Panc1 (cell line): ENCODE results near the gene CPSF2.

Experiments
- CTCF ChIP-seq: fragments of 450-650 bp; IDR thresholded peaks from 2 replicates; pipeline ENCODE4 v1.5.1; 2017; ENCODE audit warnings: mild to moderate bottlenecking
- POLR2AphosphoS5 ChIP-seq: IDR thresholded peaks from 2 replicates; pipeline ENCODE4 v1.6.1; 2012; ENCODE audit warnings: mild to moderate bottlenecking, low read depth, low read length, moderate library complexity
- SIN3A ChIP-seq: IDR thresholded peaks from 2 replicates; pipeline ENCODE4 v1.6.1; 2012; ENCODE audit warnings: low read depth, mild to moderate bottlenecking, low read length, moderate library complexity, borderline replicate concordance; ENCODE audit not compliant: insufficient read depth
- TCF7L2 ChIP-seq: IDR thresholded peaks from 2 replicates; pipeline ENCODE4 v1.6.1; 2011; ENCODE audit warnings: mild to moderate bottlenecking, low read depth, low read length, inconsistent platforms
- TF ChIP-seq, protein P1 (sequence below), 2 experiments: IDR thresholded peaks; 2 replicates each; pipeline ENCODE4 v1.6.1; 2011 to 2012; ENCODE audit warnings: low read depth in 2 of 2, control low read depth in 1 of 2, low read length in 1 of 2, mild to moderate bottlenecking in 1 of 2, moderate library complexity in 1 of 2; ENCODE audit not compliant: insufficient read depth in 1 of 2

- TF ChIP-seq CTCF (no peak), POLR2AphosphoS5 (no peak), SIN3A (no peak), TCF7L2 (no peak)
- TF ChIP-seq, protein P1, sequence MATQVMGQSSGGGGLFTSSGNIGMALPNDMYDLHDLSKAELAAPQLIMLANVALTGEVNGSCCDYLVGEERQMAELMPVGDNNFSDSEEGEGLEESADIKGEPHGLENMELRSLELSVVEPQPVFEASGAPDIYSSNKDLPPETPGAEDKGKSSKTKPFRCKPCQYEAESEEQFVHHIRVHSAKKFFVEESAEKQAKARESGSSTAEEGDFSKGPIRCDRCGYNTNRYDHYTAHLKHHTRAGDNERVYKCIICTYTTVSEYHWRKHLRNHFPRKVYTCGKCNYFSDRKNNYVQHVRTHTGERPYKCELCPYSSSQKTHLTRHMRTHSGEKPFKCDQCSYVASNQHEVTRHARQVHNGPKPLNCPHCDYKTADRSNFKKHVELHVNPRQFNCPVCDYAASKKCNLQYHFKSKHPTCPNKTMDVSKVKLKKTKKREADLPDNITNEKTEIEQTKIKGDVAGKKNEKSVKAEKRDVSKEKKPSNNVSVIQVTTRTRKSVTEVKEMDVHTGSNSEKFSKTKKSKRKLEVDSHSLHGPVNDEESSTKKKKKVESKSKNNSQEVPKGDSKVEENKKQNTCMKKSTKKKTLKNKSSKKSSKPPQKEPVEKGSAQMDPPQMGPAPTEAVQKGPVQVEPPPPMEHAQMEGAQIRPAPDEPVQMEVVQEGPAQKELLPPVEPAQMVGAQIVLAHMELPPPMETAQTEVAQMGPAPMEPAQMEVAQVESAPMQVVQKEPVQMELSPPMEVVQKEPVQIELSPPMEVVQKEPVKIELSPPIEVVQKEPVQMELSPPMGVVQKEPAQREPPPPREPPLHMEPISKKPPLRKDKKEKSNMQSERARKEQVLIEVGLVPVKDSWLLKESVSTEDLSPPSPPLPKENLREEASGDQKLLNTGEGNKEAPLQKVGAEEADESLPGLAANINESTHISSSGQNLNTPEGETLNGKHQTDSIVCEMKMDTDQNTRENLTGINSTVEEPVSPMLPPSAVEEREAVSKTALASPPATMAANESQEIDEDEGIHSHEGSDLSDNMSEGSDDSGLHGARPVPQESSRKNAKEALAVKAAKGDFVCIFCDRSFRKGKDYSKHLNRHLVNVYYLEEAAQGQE (IDR thresholded peaks at IDR 0.05; ENCODE audit: insufficient read depth in 1 of 2, low read depth in 2 of 2, low read length in 1 of 2), result no peak
These were observed 86.1 kb downstream of the CPSF2 start for GRCh38 chr14:92207928-92208265.
